Measurements from ENCODE around the gene SMG6. TPM values are rescaled to one million over a fixed set of nuclear protein-coding genes. Genes with fewer than 3 reads are reported as not detected.
A peak's percentile ranks its signal among the peaks of the same experiment; 100 is the strongest.

Gene SMG6
- total RNA-seq, 2 donors from 2014 or later: 33.2 to 82.9 TPM

DNA sequence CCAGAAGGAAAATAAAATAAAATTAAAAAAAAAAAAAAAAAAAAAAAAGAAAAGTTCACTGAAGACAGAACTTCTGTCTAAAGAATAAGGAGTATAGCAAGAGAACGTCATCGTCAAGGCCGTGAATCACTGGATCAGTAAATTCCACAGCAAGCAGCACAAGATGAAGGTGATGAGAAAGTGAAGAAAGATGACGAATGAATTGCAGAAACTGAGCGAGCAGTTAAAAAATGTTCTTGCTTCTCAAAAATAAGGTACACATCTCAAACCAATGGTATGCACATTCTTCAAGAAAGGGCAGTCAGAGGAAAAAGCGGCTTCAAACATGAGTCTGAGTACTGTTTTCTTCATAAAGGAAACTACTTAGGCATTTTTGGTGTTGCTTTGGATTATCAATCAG, 104.7 kb downstream of the SMG6 start:
- H3K27ac ChIP-seq: no peak overlapping the region
- no peak for DNase-seq (ENCODE audit: low spot score)
- TF ChIP-seq, protein P1, sequence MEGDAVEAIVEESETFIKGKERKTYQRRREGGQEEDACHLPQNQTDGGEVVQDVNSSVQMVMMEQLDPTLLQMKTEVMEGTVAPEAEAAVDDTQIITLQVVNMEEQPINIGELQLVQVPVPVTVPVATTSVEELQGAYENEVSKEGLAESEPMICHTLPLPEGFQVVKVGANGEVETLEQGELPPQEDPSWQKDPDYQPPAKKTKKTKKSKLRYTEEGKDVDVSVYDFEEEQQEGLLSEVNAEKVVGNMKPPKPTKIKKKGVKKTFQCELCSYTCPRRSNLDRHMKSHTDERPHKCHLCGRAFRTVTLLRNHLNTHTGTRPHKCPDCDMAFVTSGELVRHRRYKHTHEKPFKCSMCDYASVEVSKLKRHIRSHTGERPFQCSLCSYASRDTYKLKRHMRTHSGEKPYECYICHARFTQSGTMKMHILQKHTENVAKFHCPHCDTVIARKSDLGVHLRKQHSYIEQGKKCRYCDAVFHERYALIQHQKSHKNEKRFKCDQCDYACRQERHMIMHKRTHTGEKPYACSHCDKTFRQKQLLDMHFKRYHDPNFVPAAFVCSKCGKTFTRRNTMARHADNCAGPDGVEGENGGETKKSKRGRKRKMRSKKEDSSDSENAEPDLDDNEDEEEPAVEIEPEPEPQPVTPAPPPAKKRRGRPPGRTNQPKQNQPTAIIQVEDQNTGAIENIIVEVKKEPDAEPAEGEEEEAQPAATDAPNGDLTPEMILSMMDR (IDR thresholded peaks at IDR 0.05): no peak

DNA sequence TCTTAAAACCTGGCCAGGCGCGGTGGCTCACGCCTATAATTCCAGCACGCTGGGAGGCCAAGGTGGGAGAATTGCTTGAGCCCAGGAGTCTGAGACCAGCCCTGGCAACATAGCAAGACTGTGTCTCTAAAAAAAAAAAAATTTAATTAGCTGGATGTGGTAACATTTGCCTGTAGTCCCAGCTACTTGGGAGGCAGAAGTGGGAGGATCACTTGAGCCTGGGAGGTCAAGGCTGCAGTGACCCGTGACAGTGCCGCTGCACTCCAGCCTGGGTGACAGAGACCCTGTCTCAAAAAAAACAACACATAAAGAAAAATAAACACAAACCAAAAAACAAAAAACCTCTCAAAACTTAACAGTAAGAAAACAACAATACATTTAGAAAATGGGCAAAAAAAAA, 106.3 kb downstream of the SMG6 start:
- DNase-seq (ENCODE audit: low spot score): no peak

More for the DNA sequence above, 104.7 kb downstream of the SMG6 start:
- no peaks in the 10 kb centered on the region for H3K36me3 ChIP-seq
- no peak overlapping the region for H3K4me3 ChIP-seq
- ATAC-seq (ENCODE audit: insufficient number of reproducible peaks, low FRiP score, low read depth): no peak
- H3K4me1 ChIP-seq (ENCODE audit: control insufficient read depth in 1 of 2, low read depth in 2 of 2): peaks cover 3 to 20% of the 10 kb centered on the region in 2 donors
- no peaks in the 10 kb centered on the region for H3K9me3 ChIP-seq
- no peaks in the 10 kb centered on the region for H3K27me3 ChIP-seq (replicated peaks; ENCODE audit: insufficient read depth)

GRCh38 chr17:2195729-2196128, 107.9 kb downstream of the SMG6 start:
- no peaks in the 10 kb centered on the region for H3K9me3 ChIP-seq
- H3K27ac ChIP-seq: no peak overlapping the region
- H3K36me3 ChIP-seq: no peaks in the 10 kb centered on the region
- TF ChIP-seq, protein P1 (IDR thresholded peaks at IDR 0.05): no peak
- no peaks in the 10 kb centered on the region for H3K27me3 ChIP-seq (replicated peaks; ENCODE audit: insufficient read depth)
- peaks cover 18 to 25% of the 10 kb centered on the region in 2 donors for H3K4me1 ChIP-seq (ENCODE audit: control insufficient read depth in 1 of 2, low read depth in 2 of 2)
- ATAC-seq (ENCODE audit: insufficient number of reproducible peaks, low FRiP score, low read depth): no peak
- no peak for DNase-seq (ENCODE audit: low spot score)
- H3K4me3 ChIP-seq: no peak overlapping the region

More for the DNA sequence above, 106.3 kb downstream of the SMG6 start:
- H3K9me3 ChIP-seq: no peaks in the 10 kb centered on the region
- H3K27ac ChIP-seq: no peak overlapping the region
- TF ChIP-seq, protein P1 (IDR thresholded peaks at IDR 0.05): no peak
- no peak overlapping the region for H3K4me3 ChIP-seq
- no peaks in the 10 kb centered on the region for H3K36me3 ChIP-seq
- ATAC-seq (ENCODE audit: insufficient number of reproducible peaks, low FRiP score, low read depth): no peak
- H3K27me3 ChIP-seq (replicated peaks; ENCODE audit: insufficient read depth): no peaks in the 10 kb centered on the region
- peaks cover 8 to 13% of the 10 kb centered on the region in 2 donors for H3K4me1 ChIP-seq (ENCODE audit: control insufficient read depth in 1 of 2, low read depth in 2 of 2)

DNA sequence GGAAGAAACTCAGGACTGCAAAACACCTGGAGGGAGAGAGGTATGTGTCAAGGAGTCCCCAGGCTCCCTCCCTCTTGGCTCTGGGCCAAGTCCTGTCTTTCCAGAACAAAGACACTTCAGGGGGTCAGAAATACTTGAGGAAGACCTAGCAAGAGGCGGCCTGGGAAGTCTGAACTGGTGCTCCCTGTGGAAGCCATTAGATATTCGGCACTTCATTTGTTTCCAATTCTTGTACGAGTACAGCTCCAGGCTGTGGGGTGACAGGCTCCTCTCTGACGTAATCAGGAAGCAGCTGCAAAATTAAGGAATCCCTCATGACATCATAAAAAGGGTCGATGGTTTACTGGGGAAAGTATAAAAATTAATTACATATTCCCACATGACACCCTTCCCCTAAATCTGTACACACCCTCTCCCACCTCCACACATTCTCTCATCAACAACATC, 108.7 kb downstream of the SMG6 start:
- TF ChIP-seq, protein P1 (IDR thresholded peaks at IDR 0.05): no peak
- no peaks in the 10 kb centered on the region for H3K36me3 ChIP-seq
- no peaks in the 10 kb centered on the region for H3K27me3 ChIP-seq (replicated peaks; ENCODE audit: insufficient read depth)
- no peak for DNase-seq (ENCODE audit: low spot score)
- no peak for ATAC-seq (ENCODE audit: insufficient number of reproducible peaks, low FRiP score, low read depth)
- H3K9me3 ChIP-seq: no peaks in the 10 kb centered on the region
- H3K27ac ChIP-seq: no peak overlapping the region
- no peak overlapping the region for H3K4me3 ChIP-seq
- H3K4me1 ChIP-seq (ENCODE audit: control insufficient read depth in 1 of 2, low read depth in 2 of 2): peaks cover 24 to 34% of the 10 kb centered on the region in 2 donors

DNA sequence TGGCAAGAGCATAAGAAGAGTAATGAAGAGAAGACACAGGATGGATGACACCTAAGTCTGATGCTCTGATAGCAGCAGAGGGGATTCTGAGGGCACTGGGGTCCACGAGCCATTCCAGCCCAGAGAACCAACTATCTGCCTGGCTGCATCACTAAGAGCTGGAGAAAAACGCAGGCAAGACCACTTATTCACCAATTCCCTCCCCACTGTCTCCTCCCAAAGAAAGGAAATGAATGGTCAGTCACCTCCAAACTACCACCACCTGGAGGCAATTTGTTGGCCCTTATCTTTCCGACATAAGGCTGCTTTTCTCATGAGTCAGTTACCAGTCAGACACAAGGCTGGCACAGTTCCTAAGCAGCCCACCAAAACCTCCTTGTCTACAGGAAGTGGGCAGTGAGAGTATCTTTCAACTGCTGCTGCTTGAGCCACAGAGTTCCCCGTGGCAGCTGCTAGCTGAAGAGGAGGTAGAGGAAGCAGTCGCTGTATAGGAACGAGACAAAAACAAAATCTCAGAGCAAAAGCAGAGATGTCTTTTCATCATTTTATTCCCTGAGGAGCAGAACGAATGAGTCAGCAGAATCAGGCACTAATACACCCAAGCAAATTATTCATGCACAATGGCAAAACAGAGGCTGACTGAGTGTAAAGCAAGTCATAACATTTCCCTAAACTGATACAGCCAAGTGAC, 111.1 kb downstream of the SMG6 start:
- no peaks in the 10 kb centered on the region for H3K9me3 ChIP-seq
- H3K4me3 ChIP-seq: no peak overlapping the region
- DNase-seq (ENCODE audit: low spot score): no peak
- H3K27me3 ChIP-seq (replicated peaks; ENCODE audit: insufficient read depth): no peaks in the 10 kb centered on the region
- peak overlapping the region; percentile 7 to 54 for H3K27ac ChIP-seq
- peaks cover 36 to 50% of the 10 kb centered on the region in 2 donors for H3K4me1 ChIP-seq (ENCODE audit: control insufficient read depth in 1 of 2, low read depth in 2 of 2)
- ATAC-seq (ENCODE audit: insufficient number of reproducible peaks, low FRiP score, low read depth): no peak
- H3K36me3 ChIP-seq: no peaks in the 10 kb centered on the region
- TF ChIP-seq, protein P1 (IDR thresholded peaks at IDR 0.05): no peak

All from thoracic aorta (tissue), 2 donors.